SK-N-MC (cell line): ENCODE data around the gene PTTG1.

ENCODE experiments used
- DNase-seq: peaks from one replicate; pipeline ENCODE4 v3.0.0-alpha.2; 2011; ENCODE audit warnings: low read depth, low spot score
- H3K27ac ChIP-seq: fragments of 200-600 bp; sonication (generic); 2 replicates; pipeline ENCODE4 v1.5.1; 2016; ENCODE audit warnings: mixed run types
- H3K36me3 ChIP-seq: fragments of 200-600 bp; sonication (generic); 2 replicates; pipeline ENCODE4 v1.6.1; 2017; ENCODE audit warnings: antibody characterized with exemption, low read length, mixed read lengths; ENCODE audit not compliant: insufficient read depth
- H3K4me3 ChIP-seq: fragments of 200-600 bp; sonication (generic); 2 replicates; pipeline ENCODE4 v1.5.1; 2016
- H3K9ac ChIP-seq: fragments of 200-600 bp; sonication (generic); 2 replicates; pipeline ENCODE4 v1.8.0; 2017; ENCODE audit warnings: mixed run types, mixed read lengths; ENCODE audit not compliant: insufficient read length
- H3K9me3 ChIP-seq: fragments of 200-600 bp; sonication (generic); 2 replicates; pipeline ENCODE4 v1.6.1; 2017; ENCODE audit warnings: low read depth, mild to moderate bottlenecking, antibody characterized with exemption, low read length, moderate library complexity, mixed read lengths
- EZH2 ChIP-seq: fragments of 200-600 bp; sonication (generic); IDR thresholded peaks from one replicate; pipeline ENCODE4 v1.6.1; 2017; ENCODE audit warnings: antibody characterized with exemption
- FOXP2 ChIP-seq: optimal IDR thresholded peaks from 2 replicates; pipeline ENCODE3; 2011; ENCODE audit warnings: mild to moderate bottlenecking, moderate library complexity; ENCODE audit not compliant: insufficient read depth; ENCODE audit errors: extremely low read length, control extremely low read depth
- POLR2AphosphoS5 ChIP-seq: IDR thresholded peaks from 2 replicates; pipeline ENCODE4 v1.6.1; 2012; ENCODE audit warnings: mild to moderate bottlenecking, low read depth, low read length, borderline replicate concordance

The PTTG1 gene

GRCh38 chr5:160418561-160419457, 2.8 kb upstream of the PTTG1 start, which contains the start of gene SLU7:
SLU7 (minus strand) TSS chr5:160419081; CDS start chr5:160415294, 3,787 bp downstream.
- peak within 1 kb of the TSS; percentile 96 for H3K27ac ChIP-seq
- H3K4me3 ChIP-seq: peak within 1 kb of the TSS; percentile 84
- TF ChIP-seq POLR2AphosphoS5 (peak; percentile 76), FOXP2 (no peak)
- no peaks in the 10 kb centered on the region for H3K9me3 ChIP-seq
- peak within 1 kb of the TSS; percentile 97 for H3K9ac ChIP-seq
- peaks cover 17% of the 10 kb centered on the region for H3K36me3 ChIP-seq
- peak; percentile 74 for DNase-seq

- TF ChIP-seq POLR2AphosphoS5 (no peak), EZH2 (no peak), FOXP2 (no peak)
- peaks cover 21% of the 10 kb centered on the region for H3K36me3 ChIP-seq
- H3K9me3 ChIP-seq: no peaks in the 10 kb centered on the region
- peak overlapping the region; percentile 96 for H3K27ac ChIP-seq
- peak overlapping the region; percentile 97 for H3K9ac ChIP-seq
- DNase-seq: no peak
- peak overlapping the region; percentile 84 for H3K4me3 ChIP-seq
These were observed 2.0 kb upstream of the PTTG1 start for GRCh38 chr5:160419458-160420330.

GRCh38 chr5:160420331-160420610, 1.4 kb upstream of the PTTG1 start:
- no peak overlapping the region for H3K27ac ChIP-seq
- H3K4me3 ChIP-seq: no peak overlapping the region

GRCh38 chr5:160423099-160423498, 1.4 kb downstream of the PTTG1 start:
- TF ChIP-seq EZH2: no peak
- no peak for TF ChIP-seq POLR2AphosphoS5
- TF ChIP-seq FOXP2: no peak
- peaks cover 53% of the 10 kb centered on the region for H3K36me3 ChIP-seq
- peak overlapping the region; percentile 75 for H3K9ac ChIP-seq
- DNase-seq: no peak
- H3K27ac ChIP-seq: no peak overlapping the region
- H3K9me3 ChIP-seq: no peaks in the 10 kb centered on the region
- peak overlapping the region; percentile 83 for H3K4me3 ChIP-seq

More at GRCh38 chr5:160420331-160420610, 1.4 kb upstream of the PTTG1 start:
- H3K9me3 ChIP-seq: no peaks in the 10 kb centered on the region
- DNase-seq: no peak
- H3K9ac ChIP-seq: peak overlapping the region; percentile 97
- peaks cover 27% of the 10 kb centered on the region for H3K36me3 ChIP-seq
- TF ChIP-seq POLR2AphosphoS5 (no peak), FOXP2 (no peak), EZH2 (no peak)

- TF ChIP-seq FOXP2 (no peak), EZH2 (no peak), POLR2AphosphoS5 (no peak)
- H3K4me3 ChIP-seq: no peak overlapping the region
- H3K9ac ChIP-seq: no peak overlapping the region
- no peak for DNase-seq
- no peaks in the 10 kb centered on the region for H3K9me3 ChIP-seq
- H3K27ac ChIP-seq: no peak overlapping the region
- H3K36me3 ChIP-seq: peaks cover 69% of the 10 kb centered on the region
These were observed 6.0 kb downstream of the PTTG1 start for GRCh38 chr5:160427607-160428006.

GRCh38 chr5:160432196-160432595, 10.5 kb downstream of the PTTG1 start:
- no peaks in the 10 kb centered on the region for H3K9me3 ChIP-seq
- H3K9ac ChIP-seq: no peak overlapping the region
- DNase-seq: no peak
- H3K4me3 ChIP-seq: no peak overlapping the region
- H3K27ac ChIP-seq: no peak overlapping the region
- no peak for TF ChIP-seq EZH2
- H3K36me3 ChIP-seq: peaks cover 26% of the 10 kb centered on the region

GRCh38 chr5:160432787-160433186, 11.1 kb downstream of the PTTG1 start:
- H3K36me3 ChIP-seq: peaks cover 20% of the 10 kb centered on the region
- H3K4me3 ChIP-seq: no peak overlapping the region
- H3K9me3 ChIP-seq: no peaks in the 10 kb centered on the region
- no peak overlapping the region for H3K27ac ChIP-seq
- H3K9ac ChIP-seq: no peak overlapping the region
- DNase-seq: no peak
- TF ChIP-seq POLR2AphosphoS5: no peak
- TF ChIP-seq EZH2: no peak
- TF ChIP-seq FOXP2: no peak

GRCh38 chr5:160434022-160434531, 12.4 kb downstream of the PTTG1 start:
- no peak overlapping the region for H3K9ac ChIP-seq
- no peak for DNase-seq

More at GRCh38 chr5:160434022-160434531, 12.4 kb downstream of the PTTG1 start:
- H3K9me3 ChIP-seq: no peaks in the 10 kb centered on the region
- peaks cover 7% of the 10 kb centered on the region for H3K36me3 ChIP-seq
- H3K27ac ChIP-seq: no peak overlapping the region
- no peak for TF ChIP-seq POLR2AphosphoS5
- H3K4me3 ChIP-seq: no peak overlapping the region
